Measurements from ENCODE around the gene ZP1. TPM values are rescaled to one million over a fixed set of nuclear protein-coding genes. Genes with fewer than 3 reads are reported as not detected.
A peak's percentile ranks its signal among the peaks of the same experiment; 100 is the strongest.

ZP1 gene
- total and polyA plus RNA-seq, 2 of the 8 experiments (the other 6 are each of a cell fraction or from before 2014, with no cell fraction given) = not detected

GRCh38 chr11:60923326-60923725 lies 56.0 kb downstream of the ZP1 start:
- Histone ChIP-seq H2BK120ac (replicated peaks; ENCODE audit: low read depth, low read length) (no peak overlapping the region), H3K79me2 (ENCODE audit: control insufficient read depth in 1 of 2, insufficient read depth in 2 of 2, low read length in 2 of 2) (peaks cover 0 to 5% of the 10 kb centered on the region in 2 experiments; a peak in 1 of 4 replicates), H3K4ac (replicated peaks; ENCODE audit: insufficient read length, low read depth, low read length) (no peak overlapping the region), H3K9ac (replicated peaks in 1 of 4; ENCODE audit: extremely low read depth in 1 of 4, low read depth in 3 of 4, low read length in 3 of 4) (no peak overlapping the region), H3K56ac (replicated peaks; ENCODE audit: insufficient read length, low read depth, low read length) (no peak overlapping the region), H2BK20ac (ENCODE audit: low read length) (no peak overlapping the region), H4K20me1 (replicated peaks in 1 of 2; ENCODE audit: control insufficient read depth in 1 of 2, insufficient read depth in 2 of 2, low read length in 2 of 2) (peaks cover 9 to 16% of the 10 kb centered on the region in 2 experiments), H4K8ac (ENCODE audit: extremely low read depth, insufficient read depth, low read length) (peak overlapping the region; percentile 57; the same call in 1 of the 2 replicates), H3K23me2 (ENCODE audit: low read depth, low read length) (peaks cover 11% of the 10 kb centered on the region; the same call in 1 of the 2 replicates), H2AK5ac (ENCODE audit: low read depth, low read length) (peak overlapping the region; percentile 6; the same call in 1 of the 2 replicates), H2BK5ac (ENCODE audit: low read depth, low read length) (no peak overlapping the region), H2BK12ac (ENCODE audit: low read depth, low read length) (no peak overlapping the region), H3K36me3 (ENCODE audit: control insufficient read depth in 2 of 4, insufficient read depth in 4 of 4, low read length in 3 of 4) (peaks cover 5 to 18% (median 12%) of the 10 kb centered on the region in 4 experiments; a peak in 6 of 8 replicates), H3K4me1 (replicated peaks in 1 of 4; ENCODE audit: control insufficient read depth in 3 of 4, insufficient read depth in 4 of 4, low read length in 3 of 4) (peaks cover 5 to 14% (median 5%) of the 10 kb centered on the region in 4 experiments; a peak in 6 of 7 replicates), H3K9me3 (ENCODE audit: insufficient read depth in 2 of 2, low read depth in 1 of 2, low read length in 1 of 2) (no peaks in the 10 kb centered on the region), H3K4me2 (ENCODE audit: insufficient read depth in 1 of 2, low read depth in 2 of 2, low read length in 2 of 2) (peak overlapping the region in 1 of 2 experiments; percentile 68; a peak in 1 of 4 replicates), H3K4me3 (ENCODE audit: extremely low read depth in 1 of 4, insufficient read depth in 2 of 4, low read depth in 3 of 4, low read length in 4 of 4) (no peak overlapping the region), H3K14ac (ENCODE audit: insufficient read length) (no peak overlapping the region), H3K18ac (ENCODE audit: extremely low read depth, low read length) (no peak overlapping the region), H2BK15ac (ENCODE audit: low read length) (no peak overlapping the region), H3K23ac (ENCODE audit: insufficient read length) (no peak overlapping the region), H4K91ac (replicated peaks; ENCODE audit: insufficient read length, low read length) (no peak overlapping the region), H2AFZ (ENCODE audit: low read length) (no peak overlapping the region), H3K27ac (ENCODE audit: low read depth, low read length) (no peak overlapping the region), H3K79me1 (ENCODE audit: low read depth, low read length) (peaks cover 11% of the 10 kb centered on the region), H4K5ac (ENCODE audit: insufficient read length, low read depth, low read length) (no peak overlapping the region), H3K27me3 (replicated peaks in 1 of 4; ENCODE audit: control insufficient read depth in 3 of 4, extremely low read depth in 1 of 4, insufficient read depth in 3 of 4, low read length in 3 of 4) (peaks cover 0 to 3% (median 0%) of the 10 kb centered on the region in 4 experiments; a peak in 1 of 7 replicates)
- POLR2A ChIA-PET (ENCODE audit: partially characterized antibody) = interaction anchor here (0.7 to 5.7 kb wide), 6 partner anchors 9 to 32 kb away, joined by 3 to 26 read pairs (median 4); partner anchors contain the start of gene TMEM109
- FAIRE-seq = no peak
- TF ChIP-seq TCF12 (IDR thresholded peaks at IDR 0.05; ENCODE audit: low read depth, low read length) (no peak), SIX5 (IDR thresholded peaks at IDR 0.05; ENCODE audit: low read depth, low read length) (no peak)
- CTCF ChIA-PET (ENCODE audit: partially characterized antibody) = interaction anchor here (0.8 to 1.7 kb wide), 5 partner anchors 8 to 92 kb away, joined by 3 to 7 read pairs (median 4); no protein-coding TSS in a partner anchor
- 93% methylated on average over 5 of the region's 5 CpGs; no CpG with 5 or more reads in 1 of the 2 experiments for WGBS, 2 experiments (ENCODE audit: extremely low coverage in 1 of 2, insufficient coverage in 1 of 2, insufficient read length in 1 of 2, insufficient replicate concordance in 2 of 2, low coverage in 1 of 2, low lambda C conversion rate in 2 of 2, missing lambda C conversion rate in 1 of 2)
- DNase-seq (ENCODE audit: low read depth in 1 of 2, low spot score in 2 of 2) = no peak
